Fibroblast of mammary gland (primary cell): ENCODE results near the gene HKDC1.
"Not testable (repeated sequence)": the region's sequence is repeated elsewhere in the genome, so short reads cannot be mapped to it uniquely, and the experiment has no call there.

Source experiments
- DNase-seq: peaks from one replicate; pipeline ENCODE4 v3.0.0-alpha.2; 2010; ENCODE audit warnings: low read depth
- H3K4me3 ChIP-seq: 2 replicates; pipeline ENCODE4 v1.5.1; 2011; ENCODE audit warnings: low read depth, mild to moderate bottlenecking, low read length, moderate library complexity; ENCODE audit not compliant: control insufficient read depth
- TF ChIP-seq, protein P1 (sequence below): conservative IDR thresholded peaks from 2 replicates; pipeline ENCODE4 v1.5.1; 2011; ENCODE audit warnings: low read depth, low read length, inconsistent platforms; ENCODE audit not compliant: control insufficient read depth, insufficient read depth

HKDC1 gene, protein sequence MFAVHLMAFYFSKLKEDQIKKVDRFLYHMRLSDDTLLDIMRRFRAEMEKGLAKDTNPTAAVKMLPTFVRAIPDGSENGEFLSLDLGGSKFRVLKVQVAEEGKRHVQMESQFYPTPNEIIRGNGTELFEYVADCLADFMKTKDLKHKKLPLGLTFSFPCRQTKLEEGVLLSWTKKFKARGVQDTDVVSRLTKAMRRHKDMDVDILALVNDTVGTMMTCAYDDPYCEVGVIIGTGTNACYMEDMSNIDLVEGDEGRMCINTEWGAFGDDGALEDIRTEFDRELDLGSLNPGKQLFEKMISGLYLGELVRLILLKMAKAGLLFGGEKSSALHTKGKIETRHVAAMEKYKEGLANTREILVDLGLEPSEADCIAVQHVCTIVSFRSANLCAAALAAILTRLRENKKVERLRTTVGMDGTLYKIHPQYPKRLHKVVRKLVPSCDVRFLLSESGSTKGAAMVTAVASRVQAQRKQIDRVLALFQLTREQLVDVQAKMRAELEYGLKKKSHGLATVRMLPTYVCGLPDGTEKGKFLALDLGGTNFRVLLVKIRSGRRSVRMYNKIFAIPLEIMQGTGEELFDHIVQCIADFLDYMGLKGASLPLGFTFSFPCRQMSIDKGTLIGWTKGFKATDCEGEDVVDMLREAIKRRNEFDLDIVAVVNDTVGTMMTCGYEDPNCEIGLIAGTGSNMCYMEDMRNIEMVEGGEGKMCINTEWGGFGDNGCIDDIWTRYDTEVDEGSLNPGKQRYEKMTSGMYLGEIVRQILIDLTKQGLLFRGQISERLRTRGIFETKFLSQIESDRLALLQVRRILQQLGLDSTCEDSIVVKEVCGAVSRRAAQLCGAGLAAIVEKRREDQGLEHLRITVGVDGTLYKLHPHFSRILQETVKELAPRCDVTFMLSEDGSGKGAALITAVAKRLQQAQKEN

DNA sequence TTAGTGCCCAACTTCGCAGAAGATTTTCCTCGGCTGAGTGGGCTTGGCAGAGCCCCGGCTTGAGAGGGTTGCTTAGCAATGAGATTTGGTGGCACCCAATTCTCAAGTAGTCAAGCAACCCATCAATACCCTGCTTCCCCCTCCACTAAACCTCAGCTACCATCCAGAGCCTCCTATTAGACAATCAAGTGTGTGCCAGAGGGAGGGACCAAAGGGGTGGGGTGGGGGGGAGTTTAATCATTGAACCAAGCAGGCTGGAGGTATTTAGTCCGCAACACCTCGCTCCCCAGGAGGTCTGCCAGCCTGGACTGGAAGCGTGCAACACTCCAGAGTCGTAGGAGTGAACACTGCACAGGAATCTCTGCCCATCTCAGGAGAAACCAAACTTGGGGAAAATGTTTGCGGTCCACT is at the start of gene HKDC1:
TSS of gene HKDC1 (plus strand) at position 292 of the 411 bp plus-strand sequence. CDS start at position 396, 104 bp downstream.
- TF ChIP-seq, protein P1, sequence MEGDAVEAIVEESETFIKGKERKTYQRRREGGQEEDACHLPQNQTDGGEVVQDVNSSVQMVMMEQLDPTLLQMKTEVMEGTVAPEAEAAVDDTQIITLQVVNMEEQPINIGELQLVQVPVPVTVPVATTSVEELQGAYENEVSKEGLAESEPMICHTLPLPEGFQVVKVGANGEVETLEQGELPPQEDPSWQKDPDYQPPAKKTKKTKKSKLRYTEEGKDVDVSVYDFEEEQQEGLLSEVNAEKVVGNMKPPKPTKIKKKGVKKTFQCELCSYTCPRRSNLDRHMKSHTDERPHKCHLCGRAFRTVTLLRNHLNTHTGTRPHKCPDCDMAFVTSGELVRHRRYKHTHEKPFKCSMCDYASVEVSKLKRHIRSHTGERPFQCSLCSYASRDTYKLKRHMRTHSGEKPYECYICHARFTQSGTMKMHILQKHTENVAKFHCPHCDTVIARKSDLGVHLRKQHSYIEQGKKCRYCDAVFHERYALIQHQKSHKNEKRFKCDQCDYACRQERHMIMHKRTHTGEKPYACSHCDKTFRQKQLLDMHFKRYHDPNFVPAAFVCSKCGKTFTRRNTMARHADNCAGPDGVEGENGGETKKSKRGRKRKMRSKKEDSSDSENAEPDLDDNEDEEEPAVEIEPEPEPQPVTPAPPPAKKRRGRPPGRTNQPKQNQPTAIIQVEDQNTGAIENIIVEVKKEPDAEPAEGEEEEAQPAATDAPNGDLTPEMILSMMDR, result no peak
- DNase-seq, result no peak
- H3K4me3 ChIP-seq, result no peak within 1 kb of the TSS

DNA sequence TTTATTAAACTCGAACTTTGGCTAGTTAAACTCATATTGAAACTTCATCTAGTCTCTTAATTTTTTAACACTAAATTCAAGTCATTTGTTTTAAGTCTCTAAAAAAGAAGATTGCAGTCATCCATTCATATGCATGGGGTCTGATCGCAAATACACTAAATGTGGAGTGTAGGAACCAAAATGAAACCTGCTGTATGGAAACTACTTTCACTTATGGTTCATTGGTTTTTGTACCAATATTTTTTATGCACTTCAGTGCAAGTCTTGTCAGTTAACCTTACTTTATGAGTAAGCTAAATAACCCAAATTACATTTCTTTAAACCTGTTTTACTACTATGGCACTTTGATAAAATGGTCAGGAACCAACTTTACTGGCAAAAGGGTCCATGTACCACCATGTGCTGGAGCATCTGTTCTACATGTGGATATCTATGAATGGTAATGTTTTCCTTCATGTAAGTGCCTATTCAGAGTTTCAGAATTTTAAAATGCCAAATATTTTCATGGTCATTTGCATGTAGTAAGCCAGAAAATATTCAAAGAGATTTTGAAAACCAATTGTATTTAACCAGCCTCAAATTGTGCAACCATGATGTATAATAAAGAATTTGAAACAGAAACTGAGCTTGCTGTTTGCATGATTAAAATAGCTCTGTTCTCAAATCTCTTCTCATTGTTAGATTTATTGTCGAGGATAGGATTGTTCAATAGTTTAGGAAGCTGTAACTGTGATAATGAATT is 47.7 kb upstream of the HKDC1 start:
- TF ChIP-seq, protein P1, result no peak
- no peak for DNase-seq
- no peak overlapping the region for H3K4me3 ChIP-seq

- not testable (repeated sequence) for H3K4me3 ChIP-seq, DNase-seq
These were observed 44.8 kb upstream of the HKDC1 start for GRCh38 chr10:69175326-69175725.

GRCh38 chr10:69176823-69177222 is 43.3 kb upstream of the HKDC1 start:
- no peak for DNase-seq
- no peak overlapping the region for H3K4me3 ChIP-seq
- TF ChIP-seq, protein P1, result no peak

GRCh38 chr10:69179089-69179742 is 40.9 kb upstream of the HKDC1 start:
- DNase-seq, result peak; percentile 78
- peak overlapping the region; percentile 99 for H3K4me3 ChIP-seq
- TF ChIP-seq, protein P1, result no peak

DNA sequence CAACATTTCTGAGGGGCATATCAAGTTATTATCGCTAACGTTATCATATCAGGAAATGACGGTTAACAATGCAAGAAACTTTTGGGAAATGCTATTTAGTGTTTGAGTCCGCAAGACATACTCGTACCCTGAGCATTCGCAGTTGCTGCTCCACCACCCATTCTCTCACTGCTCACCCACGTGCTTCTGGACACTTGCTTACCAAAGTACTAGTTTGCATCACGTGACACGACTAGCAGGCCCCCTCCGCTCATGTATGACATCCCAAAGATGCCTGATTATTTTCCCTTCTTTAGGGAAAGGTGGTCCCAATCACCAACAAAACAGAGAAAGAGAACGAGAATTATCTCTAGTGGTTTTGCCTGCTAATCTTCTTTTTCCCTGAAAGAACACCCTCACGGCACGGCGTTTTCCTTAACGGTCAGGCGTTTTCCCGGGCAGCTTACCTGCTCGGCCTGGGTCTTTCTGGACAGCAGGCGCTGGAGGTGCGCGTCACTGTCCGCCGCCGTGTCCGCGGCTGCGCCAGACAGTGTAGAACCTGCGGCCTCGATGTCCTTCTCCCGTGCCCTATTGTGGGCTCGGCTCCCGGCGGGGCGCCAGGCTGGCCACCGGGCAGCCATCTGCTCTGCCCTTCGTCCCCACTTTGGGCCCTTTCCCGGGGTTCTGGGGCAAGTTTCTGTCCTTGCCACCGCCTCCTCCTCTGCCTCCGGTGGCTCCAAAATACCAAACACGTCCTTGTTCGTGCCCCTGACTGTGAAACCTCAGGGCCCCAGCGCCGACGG is 40.2 kb upstream of the HKDC1 start, which contains the start of gene SUPV3L1:
TSS of gene SUPV3L1 (plus strand) at position 492 of the 782 bp plus-strand sequence. CDS start at position 550, 58 bp downstream.
- H3K4me3 ChIP-seq, result peak within 1 kb of the TSS; percentile 99
- DNase-seq, result peak; percentile 97
- TF ChIP-seq, protein P1, result no peak
